Measurements from ENCODE around the gene CCDC69.
"Not testable (repeated sequence)": the region's sequence is repeated elsewhere in the genome, so short reads cannot be mapped to it uniquely, and the experiment has no call there.

The CCDC69 gene

DNA sequence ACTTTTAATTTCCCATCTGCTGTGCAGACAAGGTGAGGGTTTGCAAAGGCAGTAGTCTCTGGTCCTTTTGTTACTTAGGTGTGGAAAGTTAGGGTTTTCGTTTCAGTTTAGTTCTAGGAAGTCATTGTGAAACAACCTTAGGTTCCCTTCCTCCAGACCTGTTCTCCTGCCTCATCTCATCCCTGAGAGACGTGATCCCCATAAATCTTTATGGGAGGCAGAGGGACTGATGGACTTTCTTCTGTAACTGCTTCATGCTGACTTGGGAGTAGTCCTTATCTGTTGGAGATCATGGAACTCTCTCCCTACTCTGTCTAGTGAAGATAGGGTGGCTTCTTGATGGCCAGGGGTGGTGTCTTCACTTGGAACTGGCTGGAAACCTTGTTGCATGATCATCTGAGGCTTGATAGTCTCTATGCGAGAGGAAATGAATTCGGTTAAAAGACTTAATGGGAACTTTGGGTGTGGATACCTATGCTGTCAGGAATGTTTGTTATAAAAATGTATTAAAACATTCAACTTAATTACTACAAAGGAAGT is 21.9 kb upstream of the CCDC69 start:
- DNase-seq (ENCODE audit: low spot score), result no peak

DNA sequence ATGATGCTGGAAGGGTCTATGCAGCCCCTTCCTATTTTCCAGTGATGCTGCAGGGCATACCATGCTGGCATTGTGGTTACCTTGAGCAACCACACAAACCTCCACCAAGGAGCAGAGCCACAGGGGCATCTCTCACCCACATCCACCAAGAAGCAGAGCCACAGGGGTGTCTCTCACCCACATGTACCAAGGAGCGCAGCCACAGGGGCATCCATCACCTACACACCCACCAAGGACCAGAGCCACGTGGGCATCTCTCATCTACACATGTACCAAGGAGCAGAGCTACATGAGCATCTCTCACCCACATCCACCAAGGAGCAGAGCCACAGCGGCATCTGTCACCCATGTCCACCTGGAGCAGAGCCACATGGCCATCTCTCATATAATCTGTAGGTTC is 20.3 kb upstream of the CCDC69 start:
- no peak for DNase-seq (ENCODE audit: low spot score)

DNA sequence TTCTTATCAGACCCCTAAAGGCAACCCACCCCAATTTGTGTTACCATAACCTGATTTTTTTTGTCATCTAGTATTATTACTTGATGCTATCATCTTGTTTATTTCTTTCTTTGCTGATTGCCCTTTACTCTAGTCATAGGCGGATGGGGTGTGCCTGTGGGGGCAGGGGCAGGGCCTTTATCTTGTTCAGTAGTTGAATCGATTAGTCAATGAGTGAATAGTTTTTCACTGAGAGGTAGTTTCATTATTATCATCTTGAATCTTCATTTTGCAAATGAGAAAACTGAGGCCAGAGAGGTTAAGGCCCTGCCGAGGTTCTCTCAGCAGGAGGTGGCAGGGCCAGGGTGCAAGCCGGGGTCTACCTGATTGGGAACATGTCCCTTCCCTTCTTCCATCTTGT is 19.7 kb upstream of the CCDC69 start:
- DNase-seq (ENCODE audit: low spot score), result no peak

DNA sequence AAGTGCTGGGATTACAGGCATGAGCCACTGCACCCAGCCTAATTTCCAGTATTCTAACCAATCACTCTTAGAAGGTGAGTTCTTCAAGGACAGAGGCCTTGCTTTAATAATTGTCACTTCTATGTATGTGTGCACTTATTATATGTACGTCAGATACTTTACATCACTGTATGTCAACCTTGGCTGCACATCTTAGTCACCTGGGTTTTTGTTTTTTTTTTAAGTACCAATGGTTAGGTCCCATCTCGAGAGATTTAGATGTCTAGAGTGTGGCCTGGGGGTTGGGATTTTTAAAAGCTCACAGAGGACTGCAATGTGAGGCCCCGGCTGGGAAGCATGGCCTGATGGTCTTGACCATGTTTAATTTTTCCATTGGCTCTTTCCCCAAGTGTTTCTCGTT is 19.2 kb upstream of the CCDC69 start:
- no peak for DNase-seq (ENCODE audit: low spot score)

DNA sequence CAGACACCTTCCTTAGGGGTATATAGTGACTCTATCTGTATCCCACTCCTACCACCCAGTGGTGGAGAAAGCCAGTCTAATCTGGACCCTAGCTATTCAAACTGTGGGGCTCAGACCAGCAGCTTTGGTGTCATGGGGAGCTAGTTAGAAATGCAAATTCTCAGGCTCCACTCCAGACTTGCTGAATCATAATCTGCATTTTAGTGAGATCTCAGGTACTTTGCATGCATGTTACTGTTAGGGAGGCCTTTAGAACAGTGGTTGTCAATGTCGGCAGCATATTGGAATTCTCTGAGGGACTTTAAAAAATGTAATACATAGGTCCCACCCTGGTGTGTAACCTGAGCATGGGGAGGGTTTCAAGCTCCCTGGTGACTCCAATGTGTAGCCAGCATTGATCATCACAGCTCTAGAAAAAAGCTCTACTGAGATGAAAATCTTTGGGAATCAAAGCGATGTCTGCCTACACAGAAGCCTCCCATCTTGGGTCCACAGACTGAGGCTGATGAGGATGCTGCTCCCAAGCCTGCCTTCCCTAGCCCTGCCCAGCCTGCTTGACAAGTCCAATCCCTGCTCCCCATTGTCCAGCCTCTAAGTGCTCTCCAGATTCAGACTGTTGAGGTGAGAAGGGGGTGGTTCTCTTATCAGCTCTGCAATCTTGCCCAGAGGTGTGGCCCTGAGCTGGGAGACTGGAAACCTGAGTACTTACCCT is 17.2 kb upstream of the CCDC69 start:
- DNase-seq (ENCODE audit: low spot score), result no peak

DNA sequence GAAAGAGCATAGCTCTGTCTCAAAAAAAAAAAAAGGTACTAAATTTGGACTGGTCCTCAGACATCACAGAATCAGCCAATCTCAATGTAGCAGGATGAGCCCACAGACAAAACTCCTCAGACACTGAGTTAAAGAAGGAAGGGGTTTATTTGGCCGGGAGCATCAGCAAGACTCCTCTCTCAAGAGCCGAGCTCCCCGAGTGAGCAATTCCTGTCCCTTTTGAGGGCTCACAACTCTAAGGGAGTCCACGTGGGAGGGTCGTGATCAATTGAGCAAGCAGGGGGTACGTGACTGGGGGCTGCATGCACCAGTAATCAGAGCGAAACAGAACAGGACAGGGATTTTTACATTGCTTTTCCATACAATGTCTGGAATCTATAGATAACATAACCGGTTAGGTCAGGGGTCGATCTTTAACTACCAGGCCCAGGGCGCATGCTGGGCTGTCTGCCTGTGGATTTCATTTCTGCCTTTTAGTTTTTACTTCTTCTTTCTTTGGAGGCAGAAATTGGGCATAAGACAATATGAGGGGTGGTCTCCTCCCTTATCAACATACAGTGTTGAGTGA is 16.5 kb upstream of the CCDC69 start:
- DNase-seq (ENCODE audit: low spot score), result not testable (repeated sequence)

DNA sequence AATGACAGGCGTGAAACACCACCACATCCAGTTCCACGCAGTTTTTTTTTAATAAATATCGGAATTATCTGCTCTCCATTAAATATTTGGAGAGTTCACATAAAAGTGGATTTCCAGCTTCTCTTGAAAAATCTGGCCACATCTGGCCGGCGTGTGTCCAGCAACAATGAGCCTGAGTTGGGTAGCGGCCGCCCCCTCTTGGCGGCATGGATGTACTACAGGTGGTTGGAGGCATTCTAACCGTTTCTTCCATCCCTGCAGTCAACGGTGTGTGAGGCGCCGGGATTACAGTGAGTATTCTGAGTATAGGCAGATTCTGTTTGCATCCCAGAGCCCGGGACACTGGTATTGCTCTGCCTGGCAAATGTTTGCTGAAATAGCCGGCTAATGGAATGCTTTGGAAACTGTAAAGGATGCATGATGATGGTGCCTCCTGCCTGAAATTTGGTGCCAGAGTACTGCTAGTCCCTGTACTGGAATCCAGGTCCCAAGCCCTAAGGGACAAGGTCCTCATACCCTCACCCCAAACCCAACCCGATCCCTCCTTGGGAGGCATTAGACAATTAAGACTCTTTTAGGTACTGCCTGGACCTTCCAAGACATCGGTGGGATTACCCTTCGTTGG is 15.5 kb upstream of the CCDC69 start:
- peak; percentile 78 for DNase-seq (ENCODE audit: low spot score)

DNA sequence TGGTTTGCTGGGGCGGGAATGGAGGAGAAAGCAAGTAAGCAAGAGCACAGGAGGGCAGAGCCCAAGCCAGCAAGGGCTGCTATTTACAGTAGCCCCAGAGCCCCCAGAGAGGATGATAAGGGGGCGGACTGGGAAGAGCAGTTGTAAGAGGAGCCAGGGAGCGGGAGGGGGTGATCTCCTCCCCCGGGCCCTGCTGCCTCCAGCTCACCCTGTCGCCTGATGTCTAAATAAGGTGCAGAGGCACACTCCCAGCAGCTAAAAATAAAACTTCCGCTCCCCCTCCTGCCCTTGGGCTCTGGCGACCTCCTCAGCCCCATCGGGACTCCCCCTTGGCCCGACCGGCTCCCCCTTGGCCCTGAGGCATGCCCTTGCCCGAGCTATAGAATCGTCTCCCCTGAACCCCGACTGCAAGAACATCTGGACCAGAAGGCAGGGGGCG is 14.4 kb upstream of the CCDC69 start:
- DNase-seq (ENCODE audit: low spot score), result no peak

DNA sequence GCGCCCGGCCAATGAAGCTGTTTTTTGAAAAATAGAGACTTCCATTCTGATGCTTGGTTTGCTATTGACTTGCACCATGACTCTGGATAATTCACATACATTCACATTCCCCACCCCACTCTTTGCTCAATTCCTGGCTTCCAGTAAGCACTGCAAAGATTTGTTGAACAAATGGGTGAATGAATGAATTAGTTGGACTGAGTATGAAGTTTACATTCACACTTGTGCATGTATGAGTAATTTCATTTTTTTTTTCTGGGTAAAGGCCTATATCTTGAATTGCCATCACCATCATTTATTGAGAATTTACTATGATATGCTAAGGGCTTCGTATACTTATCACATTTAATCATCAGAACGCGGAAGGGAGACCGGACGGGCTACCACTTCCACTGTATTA is 13.8 kb upstream of the CCDC69 start:
- no peak for DNase-seq (ENCODE audit: low spot score)

DNA sequence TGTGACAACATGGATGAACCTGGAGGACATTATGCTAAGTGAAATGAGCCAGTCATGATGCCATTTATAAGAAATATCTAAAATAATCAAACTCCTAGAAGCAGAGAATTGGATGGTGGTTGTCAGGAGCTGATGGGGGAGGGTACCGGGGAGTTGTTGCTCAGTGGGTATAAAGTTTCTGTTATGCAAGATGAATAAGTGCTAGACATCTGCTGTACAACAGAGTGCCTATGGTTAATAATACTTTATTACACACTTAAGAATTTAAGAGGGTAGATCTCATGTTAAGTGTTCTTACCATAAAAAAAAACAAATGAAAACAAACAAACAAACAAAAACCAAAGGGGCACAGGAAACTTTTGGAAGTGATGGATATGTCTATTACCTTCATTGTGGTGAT is 13.0 kb upstream of the CCDC69 start:
- no peak for DNase-seq (ENCODE audit: low spot score)

DNA sequence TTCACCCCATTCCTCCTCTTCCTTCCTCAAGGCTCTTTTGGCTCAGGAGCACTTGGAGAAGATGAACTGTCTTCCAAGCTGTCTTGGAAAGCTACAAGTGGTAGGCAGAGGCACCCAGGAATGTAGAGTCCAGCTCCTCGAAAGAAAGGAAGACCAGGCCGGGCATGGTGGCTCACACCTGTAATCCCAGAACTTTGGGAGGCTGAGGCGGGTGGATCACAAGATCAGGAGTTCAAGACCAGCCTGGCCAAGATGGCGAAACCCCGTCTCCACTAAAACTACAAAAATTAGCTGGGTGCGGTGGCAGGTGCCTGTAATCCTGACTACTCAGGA is 11.3 kb upstream of the CCDC69 start:
- DNase-seq (ENCODE audit: low spot score), result not testable (repeated sequence)

DNA sequence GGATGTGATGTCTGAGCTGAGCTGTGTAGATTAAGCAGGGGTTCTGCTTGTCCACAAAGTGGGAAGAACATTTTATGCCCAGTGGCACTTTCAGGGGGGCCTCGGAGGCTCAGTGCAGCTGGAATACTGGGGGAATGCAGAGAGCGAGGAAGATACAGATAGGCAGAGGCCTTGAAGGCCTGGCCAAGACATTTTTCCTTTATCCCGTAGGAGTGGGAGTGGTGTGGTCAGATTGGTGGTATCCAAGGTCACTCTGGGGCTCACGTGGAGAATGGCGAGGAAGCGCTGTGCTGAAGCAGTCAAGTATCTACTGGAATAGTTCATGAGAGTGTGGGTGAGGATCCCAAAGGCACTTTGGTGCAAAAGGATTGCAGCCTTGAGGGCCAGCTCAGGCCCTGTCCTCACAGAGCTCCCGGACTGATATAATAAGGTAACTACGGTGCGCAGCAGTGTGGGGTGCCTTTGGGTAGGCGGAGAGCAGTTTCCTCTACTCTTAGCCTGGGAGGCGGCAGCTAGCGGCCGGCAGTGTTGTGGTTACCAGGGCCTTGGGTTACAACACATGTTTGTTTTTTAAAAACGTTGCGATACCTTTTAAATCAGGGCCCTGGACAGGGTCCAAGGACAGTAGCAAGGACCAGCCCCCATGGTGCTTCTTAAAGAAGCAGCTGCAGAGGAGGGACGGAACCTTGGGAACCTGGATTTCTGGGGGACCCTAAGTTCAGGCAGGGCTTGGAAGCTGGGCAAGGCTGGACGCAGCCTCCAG is 10.8 kb upstream of the CCDC69 start:
- DNase-seq (ENCODE audit: low spot score), result no peak

DNA sequence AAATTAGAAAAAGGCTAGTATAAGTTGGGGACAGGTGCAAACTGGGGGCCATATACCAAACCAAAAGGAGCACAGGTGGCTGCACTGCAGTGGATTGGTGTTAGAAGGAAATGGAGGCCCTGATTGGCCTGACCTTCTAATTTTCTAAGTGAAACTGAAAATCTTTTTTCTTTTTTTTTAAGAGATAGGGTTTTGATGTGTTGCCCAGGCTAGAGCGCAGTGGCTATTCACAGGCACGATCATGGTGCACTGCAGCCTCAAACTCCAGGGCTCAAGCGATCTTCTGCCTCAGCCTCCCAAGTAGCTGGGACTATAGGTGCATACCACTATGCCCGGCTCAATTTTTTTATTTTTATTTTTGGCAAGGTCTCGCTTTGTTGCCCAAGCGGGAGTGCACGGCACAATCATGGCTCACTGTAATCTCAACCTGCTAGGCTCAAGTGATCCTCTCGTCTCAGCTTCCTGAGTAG is 9.8 kb upstream of the CCDC69 start:
- DNase-seq (ENCODE audit: low spot score), result no peak

DNA sequence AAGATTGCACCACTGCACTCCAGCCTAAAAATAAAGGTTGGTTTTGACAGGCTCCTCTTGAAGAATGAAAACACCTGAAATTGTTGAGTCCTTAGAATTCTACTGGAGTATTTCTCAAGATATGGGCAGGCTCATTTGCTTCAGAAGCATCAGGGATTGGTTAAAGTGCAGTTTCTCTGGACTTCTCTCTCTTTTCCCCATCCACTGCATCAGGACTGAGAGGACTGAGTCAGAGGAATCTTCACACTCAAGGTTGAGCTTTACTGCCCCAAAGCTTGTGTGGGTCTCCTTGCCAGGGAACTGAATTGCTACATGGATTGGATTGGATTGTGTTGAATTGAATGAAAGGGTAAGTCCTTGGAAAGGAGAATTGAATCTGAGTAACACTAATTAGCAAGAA is 7.5 kb upstream of the CCDC69 start:
- DNase-seq (ENCODE audit: low spot score), result no peak

DNA sequence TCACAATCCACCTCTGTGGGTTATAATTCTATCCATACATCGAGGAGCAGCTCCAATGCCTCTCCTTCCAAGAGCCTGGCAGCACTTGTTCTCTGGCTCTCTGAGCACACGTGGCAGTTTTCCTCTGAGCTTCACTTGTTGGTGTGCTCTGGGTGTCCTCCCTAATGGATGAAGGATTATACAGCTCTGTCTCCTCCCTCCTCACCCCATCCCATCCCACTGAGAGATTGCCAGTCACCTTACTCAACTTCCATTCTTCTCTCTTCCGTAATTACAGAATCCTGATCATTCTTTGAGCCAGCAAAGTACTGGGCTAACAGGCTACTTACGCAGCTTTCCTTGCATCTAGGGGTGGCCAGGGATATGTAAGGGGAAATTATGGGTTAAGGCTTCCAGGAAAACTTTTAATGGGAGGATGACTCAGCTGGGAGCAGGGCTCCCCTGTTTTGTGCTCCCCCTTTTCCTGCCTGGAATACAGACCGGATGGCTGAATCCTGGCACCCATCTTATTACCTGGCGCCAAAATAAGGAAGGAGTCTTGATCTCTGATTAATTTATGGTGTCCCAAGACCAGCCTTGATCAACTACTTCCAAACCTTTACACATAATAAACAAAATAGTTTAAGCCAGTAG is 6.3 kb upstream of the CCDC69 start:
- no peak for DNase-seq (ENCODE audit: low spot score)

DNA sequence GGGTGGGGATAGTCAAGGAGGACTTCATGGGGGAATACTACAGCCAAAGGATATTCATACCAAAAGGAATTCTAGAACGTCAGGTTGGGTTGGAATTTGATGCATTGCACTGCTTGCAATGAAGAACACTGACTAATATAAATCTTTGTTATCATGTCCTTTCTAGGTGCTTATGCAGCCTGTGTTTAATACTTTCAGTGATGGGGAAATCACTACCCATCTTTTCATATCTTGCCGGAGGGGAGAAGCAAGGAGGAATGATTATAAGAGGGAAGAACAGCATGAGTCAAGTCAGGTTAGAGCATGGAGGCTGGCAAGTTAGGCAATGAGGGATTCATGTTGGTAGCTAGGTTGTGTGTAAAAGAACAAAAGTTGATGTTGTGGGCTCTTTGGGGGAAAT is 5.1 kb upstream of the CCDC69 start:
- DNase-seq (ENCODE audit: low spot score), result no peak

DNA sequence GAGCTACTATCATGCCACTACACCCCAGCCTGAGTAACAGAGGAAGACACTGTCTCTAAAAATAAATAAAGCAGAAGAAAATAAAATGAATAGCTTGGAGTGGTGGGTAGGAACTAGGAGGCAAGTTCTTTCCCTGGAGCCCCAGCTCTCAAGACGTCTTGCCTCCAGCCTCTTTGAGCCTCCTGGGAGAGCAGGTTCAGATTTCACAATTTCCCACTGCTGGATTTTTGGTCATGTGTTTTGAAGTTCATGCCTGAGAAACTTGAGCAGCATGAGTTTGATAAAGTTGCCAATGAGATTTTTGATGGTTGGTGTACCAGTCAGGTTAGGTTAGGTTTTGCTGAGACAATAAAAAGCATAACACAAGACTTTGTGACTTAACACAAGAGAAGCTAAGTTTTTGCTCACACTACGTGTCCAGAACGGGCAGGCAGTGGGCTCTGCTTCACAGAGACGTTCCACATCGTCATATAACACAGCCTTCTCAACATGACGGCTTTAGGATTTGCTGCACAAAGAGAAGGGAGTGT is 4.1 kb upstream of the CCDC69 start:
- no peak for DNase-seq (ENCODE audit: low spot score)

DNA sequence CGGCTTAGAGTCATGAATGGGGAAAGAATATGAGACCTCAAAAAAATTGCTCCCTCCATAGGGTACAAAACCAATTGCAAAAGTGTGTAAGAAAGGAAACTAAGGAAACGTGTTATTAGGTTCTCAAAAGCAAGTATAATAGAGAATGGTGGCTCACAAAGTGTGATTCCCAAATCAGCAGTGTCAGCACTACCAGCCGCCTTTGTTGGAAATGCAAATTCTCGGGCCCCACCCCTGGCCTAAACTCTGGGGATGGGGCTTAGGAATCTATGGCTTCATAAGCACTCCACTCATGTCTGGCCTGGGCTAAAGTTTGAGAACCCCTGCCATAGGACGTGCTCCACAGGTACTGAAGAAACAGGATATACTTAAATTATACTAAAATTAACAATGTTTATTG is 1.6 kb upstream of the CCDC69 start:
- no peak for DNase-seq (ENCODE audit: low spot score)

DNA sequence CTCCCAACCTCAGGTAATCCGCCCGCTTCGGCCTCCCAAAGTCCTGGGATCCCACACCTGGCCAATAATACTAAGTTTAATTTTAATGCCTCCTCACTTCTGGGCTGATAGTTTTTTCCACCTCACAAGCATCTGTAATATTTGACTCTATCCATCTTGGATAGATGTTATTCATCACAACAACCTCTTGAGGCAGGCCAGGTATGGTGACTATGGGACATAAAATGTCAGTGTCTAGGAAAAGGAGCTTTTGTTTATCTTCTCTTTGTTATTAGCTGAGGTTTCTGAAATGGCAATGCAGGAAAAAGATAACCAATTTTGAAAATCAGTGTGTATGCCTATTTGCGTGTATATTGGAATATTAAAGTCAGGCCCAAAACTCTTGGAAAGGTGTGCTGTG is 1.2 kb upstream of the CCDC69 start:
- no peak for DNase-seq (ENCODE audit: low spot score)

DNA sequence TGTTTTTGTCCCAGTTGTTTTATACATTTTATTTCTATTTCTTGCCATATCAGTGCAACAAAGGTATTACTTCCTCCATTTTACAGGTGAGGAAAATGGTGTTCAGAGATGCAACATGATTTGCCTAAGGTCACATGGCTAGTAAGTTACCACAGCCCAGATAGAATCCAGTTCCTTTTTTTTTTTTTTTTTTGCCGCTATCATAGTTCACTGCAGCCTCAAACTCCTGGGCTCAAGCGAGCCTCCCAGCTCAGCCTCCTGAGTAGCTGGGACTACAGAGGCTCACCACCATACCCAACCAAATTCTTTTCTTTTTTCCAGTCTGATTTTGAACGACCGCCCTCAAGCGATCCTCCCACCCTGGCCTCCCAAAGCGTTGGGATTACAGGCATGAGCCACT is 480 bp upstream of the CCDC69 start:
- DNase-seq (ENCODE audit: low spot score), result no peak

DNA sequence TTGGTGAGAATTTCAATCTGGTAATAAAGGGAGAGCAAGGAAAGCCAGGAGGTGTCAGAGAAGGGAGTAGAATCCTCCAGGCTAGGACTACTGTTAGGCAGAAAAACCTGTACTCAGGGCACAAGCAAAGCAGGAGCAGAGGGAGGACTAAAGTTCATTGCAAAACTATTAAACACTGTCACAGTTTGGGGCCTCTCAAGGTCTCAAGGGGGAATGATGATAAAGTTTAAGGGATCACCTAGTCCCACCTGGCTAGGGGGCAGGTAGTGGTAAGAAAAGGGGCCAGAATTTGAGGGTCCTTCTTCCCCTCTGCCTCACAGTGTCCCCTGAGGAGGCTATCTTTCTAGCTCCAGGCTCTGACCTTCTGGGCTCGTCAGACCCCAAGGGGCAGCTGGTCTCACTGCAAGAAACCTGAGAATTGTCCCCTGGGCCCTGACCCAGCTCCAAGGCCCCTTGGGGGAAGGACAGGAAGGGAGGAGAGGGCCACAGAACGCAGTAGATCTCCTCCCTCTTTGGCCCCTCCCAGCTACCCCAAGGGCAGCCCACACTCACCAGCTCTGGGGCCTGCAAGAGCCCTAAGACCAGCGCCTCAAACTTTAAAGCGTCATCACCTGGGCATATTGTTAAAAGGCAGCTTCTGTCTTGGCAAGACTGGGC is 974 bp downstream of the CCDC69 start:
- DNase-seq (ENCODE audit: low spot score), result no peak

Data from hematopoietic multipotent progenitor cell treated with erythropoietin and hydrocortisone succinate and interleukin-3 and kit ligand, for 17 days (in vitro differentiated cells).